H7 (cell line): ENCODE data around the gene P2RX7. TPM values are rescaled to one million over a fixed set of nuclear protein-coding genes. Genes with fewer than 3 reads are reported as not detected.

Experiments used
- DNase-seq: peaks from one replicate; pipeline ENCODE4 v3.0.0; 2012
- H3K27me3 ChIP-seq: 2 replicates; pipeline ENCODE4 v1.6.0; 2011; ENCODE audit warnings: mild to moderate bottlenecking, low read length; ENCODE audit not compliant: control insufficient read depth, insufficient read depth
- H3K36me3 ChIP-seq: replicated peaks from 2 replicates; pipeline ENCODE4 v1.5.1; 2011; ENCODE audit warnings: low read length; ENCODE audit not compliant: control insufficient read depth, insufficient read depth
- H3K4me3 ChIP-seq: 2 replicates; pipeline ENCODE4 v1.5.1; 2011; ENCODE audit warnings: low read depth, mild to moderate bottlenecking, control low read depth, low read length, moderate library complexity; ENCODE audit not compliant: insufficient read depth
- total RNA-seq: library from RNA; depleted of rRNA; stranded (reverse); fragments of >200 nt; shearing (Covaris generic); gene quantifications from 2 replicates; pipeline ENCODE4 v1.2.3, GENCODE V29; 2014

The P2RX7 gene
- total RNA-seq, 1 experiment from 2014 or later: not detected

- Histone ChIP-seq H3K4me3 (no peak overlapping the region), H3K27me3 (no peaks in the 10 kb centered on the region), H3K36me3 (no peaks in the 10 kb centered on the region)
- no peak for DNase-seq
Observed at GRCh38 chr12:121165316-121165715, 32.6 kb downstream of the P2RX7 start.

DNA sequence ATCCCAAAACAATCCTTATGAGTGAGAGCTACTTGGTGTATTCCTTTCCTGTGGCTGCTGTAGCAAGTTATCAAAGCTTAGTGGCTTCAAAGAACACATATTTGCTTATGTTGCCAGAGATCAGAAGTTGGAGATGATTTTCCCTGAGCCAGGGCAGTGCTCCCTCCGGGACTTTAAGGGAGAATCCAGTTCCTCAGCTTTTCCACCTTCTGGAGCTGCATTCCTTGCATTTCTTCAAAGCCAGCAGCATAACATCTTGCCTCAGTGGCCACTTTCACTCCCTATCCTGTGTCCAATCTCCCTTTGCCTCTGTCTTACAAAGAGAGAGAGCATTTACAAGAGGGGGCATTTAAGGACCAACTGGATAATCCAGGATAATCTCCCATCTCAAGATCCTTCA lies 33.7 kb downstream of the P2RX7 start:
- no peak for DNase-seq
- Histone ChIP-seq H3K27me3 (no peaks in the 10 kb centered on the region), H3K4me3 (no peak overlapping the region), H3K36me3 (no peaks in the 10 kb centered on the region)

GRCh38 chr12:121167232-121167820 lies 34.6 kb downstream of the P2RX7 start:
- H3K36me3 ChIP-seq: no peaks in the 10 kb centered on the region
- no peak overlapping the region for H3K4me3 ChIP-seq
- H3K27me3 ChIP-seq: no peaks in the 10 kb centered on the region
- no peak for DNase-seq

- H3K4me3 ChIP-seq: no peak overlapping the region
- H3K27me3 ChIP-seq: no peaks in the 10 kb centered on the region
- H3K36me3 ChIP-seq: no peaks in the 10 kb centered on the region
Observed at GRCh38 chr12:121167951-121168350, 35.3 kb downstream of the P2RX7 start.

GRCh38 chr12:121170151-121170550 lies 37.5 kb downstream of the P2RX7 start:
- no peak overlapping the region for H3K4me3 ChIP-seq
- H3K27me3 ChIP-seq: no peaks in the 10 kb centered on the region
- DNase-seq: no peak
- no peaks in the 10 kb centered on the region for H3K36me3 ChIP-seq

More at GRCh38 chr12:121167951-121168350, 35.3 kb downstream of the P2RX7 start:
- no peak for DNase-seq

DNA sequence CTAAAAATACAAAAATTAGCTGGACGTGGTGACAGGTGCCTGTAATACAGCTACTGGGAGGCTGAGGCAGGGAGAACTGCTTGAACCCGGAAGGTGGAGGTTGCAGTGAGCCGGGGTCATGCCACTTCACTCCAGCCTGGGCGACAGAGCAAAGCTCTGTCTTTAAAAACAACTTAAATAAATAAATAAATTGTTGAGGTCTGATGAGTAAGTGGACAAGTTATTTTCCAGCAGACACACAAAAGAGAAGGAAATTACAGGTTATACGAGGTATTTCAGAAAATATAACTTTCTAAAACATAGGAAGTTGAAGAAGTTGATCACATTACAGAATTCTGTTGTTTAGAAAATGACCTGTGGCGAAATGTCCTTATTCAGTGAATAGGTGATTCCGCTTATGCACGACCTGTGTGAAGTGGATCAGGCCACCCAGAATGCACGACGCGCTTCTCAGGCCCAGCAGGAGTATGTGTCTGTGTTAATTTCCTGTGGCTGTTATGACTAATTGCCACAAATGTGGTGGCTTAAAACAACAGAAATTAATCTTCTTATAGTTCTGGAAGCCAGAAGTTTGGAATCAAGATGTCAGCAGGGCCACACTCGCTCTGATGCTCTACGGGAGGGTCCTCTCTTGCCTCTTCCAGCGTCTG lies 38.1 kb downstream of the P2RX7 start:
- DNase-seq: no peak
- H3K27me3 ChIP-seq: no peaks in the 10 kb centered on the region
- H3K36me3 ChIP-seq: no peaks in the 10 kb centered on the region
- H3K4me3 ChIP-seq: no peak overlapping the region

DNA sequence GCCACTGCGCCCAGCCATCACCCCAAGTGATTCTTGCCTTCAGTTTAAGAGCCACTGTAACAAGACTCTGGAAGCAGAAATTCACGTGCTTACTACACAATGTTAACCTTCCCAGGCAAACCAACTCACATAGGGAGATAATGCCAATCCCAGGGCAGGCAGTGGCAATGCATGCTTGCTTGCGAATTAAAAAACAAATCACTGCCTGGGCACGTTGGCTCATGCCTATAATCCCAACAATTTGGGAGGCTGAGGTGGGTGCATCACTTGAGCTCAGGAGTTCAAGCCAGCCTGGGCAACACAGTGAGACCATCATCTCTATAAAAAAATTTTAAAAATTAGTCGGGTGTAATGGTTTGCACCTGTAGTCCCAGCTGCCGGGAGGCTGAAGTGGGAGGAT lies 39.5 kb downstream of the P2RX7 start:
- Histone ChIP-seq H3K27me3 (no peaks in the 10 kb centered on the region), H3K4me3 (no peak overlapping the region), H3K36me3 (no peaks in the 10 kb centered on the region)
- no peak for DNase-seq

DNA sequence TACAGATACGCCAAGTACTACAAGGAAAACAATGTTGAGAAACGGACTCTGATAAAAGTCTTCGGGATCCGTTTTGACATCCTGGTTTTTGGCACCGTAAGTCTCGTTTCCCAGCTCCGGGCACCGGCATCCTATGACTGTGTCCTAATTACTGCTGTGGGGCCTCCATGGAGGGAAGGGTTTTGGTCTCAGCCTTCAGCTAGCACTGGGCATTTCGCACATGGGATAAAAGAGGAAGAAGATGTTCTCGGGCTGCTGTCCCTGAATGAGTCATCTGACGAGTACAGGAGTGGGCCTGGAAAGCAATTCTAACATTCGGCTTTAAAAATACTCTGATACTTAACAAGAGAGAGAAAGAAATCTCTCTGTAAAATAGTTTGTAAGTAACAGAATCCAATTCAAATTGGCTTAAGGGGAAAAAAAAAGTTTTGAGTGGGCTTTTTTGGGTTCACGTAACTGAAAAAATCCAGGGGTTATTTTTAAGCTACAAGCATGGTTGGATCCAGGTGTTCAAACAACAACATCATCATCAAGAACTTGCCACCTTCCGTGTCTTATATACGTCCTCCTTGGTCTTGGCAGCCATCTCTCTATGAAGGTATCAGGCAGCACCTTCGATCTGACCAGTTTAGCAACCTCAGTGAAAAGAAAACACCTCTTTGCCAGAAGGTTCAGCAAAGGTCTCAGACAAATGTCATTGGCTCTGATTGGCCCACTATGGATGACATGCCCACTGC lies 42.9 kb downstream of the P2RX7 start:
- H3K4me3 ChIP-seq: no peak overlapping the region
- no peaks in the 10 kb centered on the region for H3K36me3 ChIP-seq
- no peaks in the 10 kb centered on the region for H3K27me3 ChIP-seq
- DNase-seq: no peak

DNA sequence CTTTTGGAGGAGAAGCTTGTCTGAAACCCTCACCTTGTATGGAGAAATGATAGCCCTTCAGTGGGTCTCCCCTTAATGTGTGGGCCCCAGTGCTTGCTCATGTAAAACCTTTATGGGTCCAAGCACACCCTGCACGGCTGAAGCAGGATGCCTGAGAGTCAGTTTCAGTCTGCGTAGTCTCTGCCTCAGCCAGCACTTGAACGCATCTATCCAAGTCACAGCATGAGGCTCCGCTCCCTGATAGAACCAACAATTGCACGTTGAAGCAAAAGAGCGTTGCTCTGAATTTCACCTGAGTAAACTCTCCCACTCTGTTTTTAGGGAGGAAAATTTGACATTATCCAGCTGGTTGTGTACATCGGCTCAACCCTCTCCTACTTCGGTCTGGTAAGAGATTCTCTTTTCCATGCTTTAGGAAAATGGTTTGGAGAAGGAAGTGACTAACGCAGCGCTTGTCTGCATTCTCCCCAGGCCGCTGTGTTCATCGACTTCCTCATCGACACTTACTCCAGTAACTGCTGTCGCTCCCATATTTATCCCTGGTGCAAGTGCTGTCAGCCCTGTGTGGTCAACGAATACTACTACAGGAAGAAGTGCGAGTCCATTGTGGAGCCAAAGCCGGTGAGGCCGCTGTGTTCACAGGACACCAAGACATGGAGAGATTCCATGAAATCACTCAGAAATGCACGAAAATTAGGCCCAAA lies 44.3 kb downstream of the P2RX7 start:
- no peak for DNase-seq
- Histone ChIP-seq H3K36me3 (no peaks in the 10 kb centered on the region), H3K27me3 (no peaks in the 10 kb centered on the region), H3K4me3 (no peak overlapping the region)

- H3K4me3 ChIP-seq: no peak overlapping the region
- no peak for DNase-seq
- no peaks in the 10 kb centered on the region for H3K36me3 ChIP-seq
- no peaks in the 10 kb centered on the region for H3K27me3 ChIP-seq
Observed at GRCh38 chr12:121181181-121181580, 48.5 kb downstream of the P2RX7 start.

DNA sequence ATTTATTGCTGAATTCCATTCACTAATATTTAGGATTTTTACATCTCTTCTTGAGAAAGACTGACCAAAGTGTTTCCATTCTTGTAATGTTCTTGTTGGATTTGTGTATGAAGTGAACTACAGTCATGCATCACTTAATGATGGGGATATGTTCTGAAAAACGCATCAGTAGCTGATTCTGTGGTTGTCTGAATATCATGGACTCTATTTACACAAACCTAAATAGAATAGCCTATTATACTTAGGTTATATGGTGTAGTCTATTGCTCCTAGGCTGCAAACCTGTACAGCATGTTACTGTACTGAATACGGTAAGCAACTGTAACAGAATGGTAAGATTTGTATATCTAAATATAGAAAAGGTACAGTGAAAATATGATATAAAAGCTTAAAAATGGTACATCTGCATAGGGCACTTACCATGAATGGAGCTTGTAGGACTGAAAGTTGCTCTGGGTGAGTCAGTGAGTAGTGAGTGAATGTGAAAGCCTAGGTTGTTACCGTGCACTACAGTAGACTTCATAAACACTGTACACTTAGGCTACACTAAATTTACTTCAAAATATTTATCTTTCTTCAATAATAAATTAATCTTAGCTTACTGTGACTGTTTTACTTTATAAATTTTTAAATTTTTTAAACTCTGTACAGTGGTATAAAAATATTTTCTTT lies 49.7 kb downstream of the P2RX7 start:
- no peaks in the 10 kb centered on the region for H3K27me3 ChIP-seq
- no peak overlapping the region for H3K4me3 ChIP-seq
- no peaks in the 10 kb centered on the region for H3K36me3 ChIP-seq
- no peak for DNase-seq

DNA sequence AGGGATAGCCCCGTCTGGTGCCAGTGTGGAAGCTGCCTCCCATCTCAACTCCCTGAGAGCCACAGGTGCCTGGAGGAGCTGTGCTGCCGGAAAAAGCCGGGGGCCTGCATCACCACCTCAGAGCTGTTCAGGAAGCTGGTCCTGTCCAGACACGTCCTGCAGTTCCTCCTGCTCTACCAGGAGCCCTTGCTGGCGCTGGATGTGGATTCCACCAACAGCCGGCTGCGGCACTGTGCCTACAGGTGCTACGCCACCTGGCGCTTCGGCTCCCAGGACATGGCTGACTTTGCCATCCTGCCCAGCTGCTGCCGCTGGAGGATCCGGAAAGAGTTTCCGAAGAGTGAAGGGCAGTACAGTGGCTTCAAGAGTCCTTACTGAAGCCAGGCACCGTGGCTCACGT lies 51.7 kb downstream of the P2RX7 start:
- no peaks in the 10 kb centered on the region for H3K27me3 ChIP-seq
- H3K4me3 ChIP-seq: no peak overlapping the region
- H3K36me3 ChIP-seq: no peaks in the 10 kb centered on the region
- DNase-seq: no peak

DNA sequence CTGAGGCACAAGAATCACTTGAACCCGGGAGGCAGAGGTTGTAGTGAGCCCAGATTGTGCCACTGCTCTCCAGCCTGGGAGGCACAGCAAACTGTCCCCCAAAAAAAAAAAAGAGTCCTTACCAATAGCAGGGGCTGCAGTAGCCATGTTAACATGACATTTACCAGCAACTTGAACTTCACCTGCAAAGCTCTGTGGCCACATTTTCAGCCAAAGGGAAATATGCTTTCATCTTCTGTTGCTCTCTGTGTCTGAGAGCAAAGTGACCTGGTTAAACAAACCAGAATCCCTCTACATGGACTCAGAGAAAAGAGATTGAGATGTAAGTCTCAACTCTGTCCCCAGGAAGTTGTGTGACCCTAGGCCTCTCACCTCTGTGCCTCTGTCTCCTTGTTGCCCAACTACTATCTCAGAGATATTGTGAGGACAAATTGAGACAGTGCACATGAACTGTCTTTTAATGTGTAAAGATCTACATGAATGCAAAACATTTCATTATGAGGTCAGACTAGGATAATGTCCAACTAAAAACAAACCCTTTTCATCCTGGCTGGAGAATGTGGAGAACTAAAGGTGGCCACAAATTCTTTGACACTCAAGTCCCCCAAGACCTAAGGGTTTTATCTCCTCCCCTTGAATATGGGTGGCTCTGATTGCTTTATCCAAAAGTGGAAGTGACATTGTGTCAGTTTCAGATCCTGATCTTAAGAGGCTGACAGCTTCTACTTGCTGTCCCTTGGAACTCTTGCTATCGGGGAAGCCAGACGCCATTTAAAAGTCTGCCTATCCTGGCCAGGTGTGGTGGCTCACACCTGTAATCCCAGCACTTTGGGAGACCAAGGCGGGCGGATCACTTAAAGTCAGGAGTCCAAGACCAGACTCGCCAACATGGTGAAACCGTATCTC lies 52.6 kb downstream of the P2RX7 start:
- no peaks in the 10 kb centered on the region for H3K27me3 ChIP-seq
- DNase-seq: no peak
- H3K36me3 ChIP-seq: no peaks in the 10 kb centered on the region
- H3K4me3 ChIP-seq: no peak overlapping the region
